Gastrocnemius medialis (tissue), 4 donors: ENCODE results near the gene COPS8.

ENCODE experiments used
- CTCF ChIP-seq, 5 experiments: fragments of 450-650 bp in 3 of 5; fragments of 200-600 bp in 2 of 5; sonication (generic) in 2 of 5; IDR thresholded peaks in 4 of 5; conservative IDR thresholded peaks in 1 of 5; 1 replicate in 4 of 5; 2 replicates in 1 of 5; pipeline ENCODE4 v1.5.1; 2016 to 2019; ENCODE audit warnings: antibody characterized with exemption in 5 of 5, mild to moderate bottlenecking in 3 of 5, moderate library complexity in 3 of 5
- POLR2A ChIP-seq, 2 donors: fragments of 450-650 bp; IDR thresholded peaks; one replicate each; pipeline ENCODE4 v1.6.1; 2017; ENCODE audit warnings: antibody characterized with exemption in 2 of 2, mild to moderate bottlenecking in 2 of 2, moderate library complexity in 2 of 2

GRCh38 chr2:237066396-237066795 is 19.3 kb upstream of the COPS8 start:
- TF ChIP-seq CTCF (IDR thresholded peaks at IDR 0.05 in 4 of 5, conservative IDR thresholded peaks at IDR 0.05 in 1 of 5) (no peak), POLR2A (IDR thresholded peaks at IDR 0.05) (no peak)
